NT2/D1 (cell line): ENCODE data around the gene STIM2.
A peak's percentile ranks its signal among the peaks of the same experiment; 100 is the strongest.
"Not testable (repeated sequence)": the region's sequence is repeated elsewhere in the genome, so short reads cannot be mapped to it uniquely, and the experiment has no call there.

ENCODE experiments used
- DNase-seq: peaks from one replicate; pipeline ENCODE4 v3.0.0-alpha.2; 2011; ENCODE audit warnings: low read depth, low spot score
- H3K27me3 ChIP-seq: 2 replicates; pipeline ENCODE4 v1.6.0; 2011; ENCODE audit warnings: mild to moderate bottlenecking; ENCODE audit not compliant: insufficient read length, insufficient read depth
- H3K36me3 ChIP-seq: 2 replicates; pipeline ENCODE4 v1.6.1; 2011; ENCODE audit warnings: mild to moderate bottlenecking, low read length, mixed read lengths; ENCODE audit not compliant: insufficient read depth, insufficient read length
- H3K4me1 ChIP-seq: 2 replicates; pipeline ENCODE4 v1.5.1; 2011; ENCODE audit not compliant: insufficient read depth, insufficient read length
- H3K4me3 ChIP-seq: 2 replicates; pipeline ENCODE4 v1.5.1; 2011; ENCODE audit warnings: low read depth; ENCODE audit not compliant: insufficient read length
- H3K9ac ChIP-seq: 2 replicates; pipeline ENCODE4 v1.6.0; 2011; ENCODE audit warnings: low read depth; ENCODE audit not compliant: insufficient read length
- H3K9me3 ChIP-seq: 2 replicates; pipeline ENCODE4 v1.5.1; 2011; ENCODE audit warnings: mild to moderate bottlenecking, low read length; ENCODE audit not compliant: insufficient read depth
- SUZ12 ChIP-seq: IDR thresholded peaks from 2 replicates; pipeline ENCODE4 v1.6.1; 2011; ENCODE audit not compliant: insufficient read length, insufficient read depth; ENCODE audit errors: extremely low read depth
- YY1 ChIP-seq: IDR thresholded peaks from 2 replicates; pipeline ENCODE4 v1.6.1; 2011; ENCODE audit not compliant: insufficient read length, insufficient read depth
- ZNF274 ChIP-seq: IDR thresholded peaks from 2 replicates; pipeline ENCODE4 v1.6.1; 2011; ENCODE audit warnings: mild to moderate bottlenecking, low read depth, low read length

STIM2 gene

GRCh38 chr4:26860157-26860921, at the start of gene STIM2:
STIM2 (plus strand) TSS chr4:26860841.
- Histone ChIP-seq H3K4me3 (peak within 1 kb of the TSS; percentile 76), H3K9ac (peak within 1 kb of the TSS; percentile 86), H3K4me1 (no peaks in the 10 kb centered on the region), H3K36me3 (no peaks in the 10 kb centered on the region), H3K27me3 (peaks cover 9% of the 10 kb centered on the region), H3K9me3 (no peaks in the 10 kb centered on the region)
- TF ChIP-seq YY1 (no peak), ZNF274 (no peak), SUZ12 (no peak)
- peak; percentile 96 for DNase-seq

DNA sequence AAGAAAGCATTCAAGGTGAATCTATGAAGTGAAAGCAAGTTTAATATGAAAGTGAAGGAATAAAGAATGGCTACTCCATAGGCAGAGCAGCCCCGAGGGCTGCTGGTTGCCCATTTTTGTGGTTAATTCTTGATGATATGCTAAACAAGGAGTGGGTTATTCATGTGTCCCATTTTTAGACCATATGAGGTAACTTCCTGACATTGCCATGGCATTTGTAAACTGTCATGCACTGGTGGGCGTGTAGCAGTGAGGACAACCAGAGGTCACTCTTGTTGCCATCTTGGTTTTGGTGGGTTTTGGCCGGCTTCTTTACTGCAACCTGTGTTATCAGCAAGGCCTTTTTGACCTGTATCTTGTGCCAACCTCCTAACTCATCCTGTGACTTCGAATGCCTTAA, 49.1 kb upstream of the STIM2 start:
- H3K9ac ChIP-seq, DNase-seq, H3K4me1 ChIP-seq, H3K36me3 ChIP-seq, H3K9me3 ChIP-seq, H3K4me3 ChIP-seq, H3K27me3 ChIP-seq: not testable (repeated sequence)

- H3K9ac ChIP-seq: no peak overlapping the region
- no peaks in the 10 kb centered on the region for H3K27me3 ChIP-seq
Measured at GRCh38 chr4:26812049-26812714, 48.5 kb upstream of the STIM2 start.

DNA sequence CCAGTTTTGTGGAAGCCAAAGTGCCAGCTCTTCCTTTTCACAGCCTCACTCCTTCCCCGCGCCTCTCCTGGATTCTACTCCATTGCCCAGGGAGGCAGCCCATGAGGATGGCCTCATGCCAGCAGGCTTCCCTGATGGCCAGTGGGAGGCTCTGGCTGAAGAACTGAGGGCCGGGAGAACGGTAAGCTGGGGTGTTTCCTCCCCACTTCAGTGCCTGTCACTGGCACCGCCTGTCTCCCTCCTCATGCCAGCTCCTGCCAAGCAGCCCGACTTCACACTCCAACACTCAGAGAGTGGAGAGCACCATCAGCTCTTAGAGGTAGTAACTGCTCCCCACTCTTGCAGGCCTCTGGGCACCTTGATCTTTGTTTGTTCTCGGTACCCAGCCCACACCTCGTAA, 46.9 kb upstream of the STIM2 start:
- peaks cover 5% of the 10 kb centered on the region for H3K4me1 ChIP-seq
- TF ChIP-seq ZNF274: no peak
- no peak for TF ChIP-seq YY1
- no peak for TF ChIP-seq SUZ12
- DNase-seq: no peak
- no peaks in the 10 kb centered on the region for H3K27me3 ChIP-seq
- no peaks in the 10 kb centered on the region for H3K36me3 ChIP-seq
- H3K4me3 ChIP-seq: no peak overlapping the region
- H3K9ac ChIP-seq: no peak overlapping the region
- H3K9me3 ChIP-seq: no peaks in the 10 kb centered on the region

More at GRCh38 chr4:26812049-26812714, 48.5 kb upstream of the STIM2 start:
- no peaks in the 10 kb centered on the region for H3K9me3 ChIP-seq
- no peak for TF ChIP-seq ZNF274
- TF ChIP-seq SUZ12: no peak
- TF ChIP-seq YY1: no peak
- no peak for DNase-seq
- H3K4me1 ChIP-seq: peaks cover 1% of the 10 kb centered on the region
- no peaks in the 10 kb centered on the region for H3K36me3 ChIP-seq
- no peak overlapping the region for H3K4me3 ChIP-seq

DNA sequence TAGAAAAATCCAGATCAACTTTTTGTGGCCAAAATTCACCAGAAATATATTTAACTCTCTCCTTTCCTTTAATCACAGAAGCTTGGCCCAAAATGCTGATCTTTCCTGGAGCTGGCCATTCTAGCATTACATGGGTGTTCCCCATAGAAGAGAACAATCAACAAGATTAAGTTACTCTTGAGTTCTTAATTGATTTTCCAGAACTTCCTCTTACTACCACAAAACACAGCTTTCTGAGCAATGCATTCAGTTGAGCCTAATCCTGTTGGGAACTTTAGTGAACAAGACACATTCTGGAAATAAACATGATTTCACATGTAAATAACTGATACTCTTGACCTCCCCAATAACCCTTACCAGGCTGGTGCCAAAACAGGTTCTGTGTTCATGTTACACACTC, 45.4 kb upstream of the STIM2 start:
- TF ChIP-seq ZNF274 (no peak), SUZ12 (no peak), YY1 (no peak)
- H3K4me1 ChIP-seq: peaks cover 11% of the 10 kb centered on the region
- no peaks in the 10 kb centered on the region for H3K36me3 ChIP-seq
- H3K9me3 ChIP-seq: no peaks in the 10 kb centered on the region; the same call in 1 of the 2 replicates
- H3K4me3 ChIP-seq: no peak overlapping the region
- no peak overlapping the region for H3K9ac ChIP-seq
- no peaks in the 10 kb centered on the region for H3K27me3 ChIP-seq
- no peak for DNase-seq

DNA sequence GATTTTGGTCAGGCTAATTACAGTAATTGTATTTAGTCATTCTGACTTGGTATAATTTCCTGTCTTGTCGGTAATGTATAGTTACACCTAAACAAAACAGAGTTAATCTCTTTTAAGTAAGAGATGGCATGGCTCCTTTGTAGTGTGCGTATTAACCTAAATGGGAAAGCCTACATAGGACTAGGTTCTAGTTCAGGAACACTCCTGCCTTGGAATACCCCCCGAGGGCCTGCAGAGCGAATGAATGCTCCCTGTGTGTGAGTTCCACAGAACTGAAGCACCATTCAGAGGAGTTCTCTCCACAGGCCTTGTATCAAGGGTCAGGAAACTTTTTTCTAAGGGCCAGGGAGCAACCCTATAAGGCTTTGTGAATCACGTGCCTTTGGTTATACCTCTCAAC, 44.9 kb upstream of the STIM2 start:
- H3K9ac ChIP-seq: no peak overlapping the region
- no peaks in the 10 kb centered on the region for H3K36me3 ChIP-seq
- H3K9me3 ChIP-seq: no peaks in the 10 kb centered on the region; the same call in 1 of the 2 replicates
- TF ChIP-seq SUZ12 (no peak), ZNF274 (no peak), YY1 (no peak)
- H3K4me1 ChIP-seq: peaks cover 11% of the 10 kb centered on the region
- DNase-seq: no peak
- no peak overlapping the region for H3K4me3 ChIP-seq
- H3K27me3 ChIP-seq: no peaks in the 10 kb centered on the region

- no peak for TF ChIP-seq YY1
- TF ChIP-seq SUZ12: no peak
- TF ChIP-seq ZNF274: no peak
- no peaks in the 10 kb centered on the region for H3K27me3 ChIP-seq
- H3K4me3 ChIP-seq: no peak overlapping the region
- DNase-seq: no peak
- no peaks in the 10 kb centered on the region for H3K36me3 ChIP-seq
- no peaks in the 10 kb centered on the region; the same call in 1 of the 2 replicates for H3K9me3 ChIP-seq
- H3K4me1 ChIP-seq: peaks cover 11% of the 10 kb centered on the region
- H3K9ac ChIP-seq: no peak overlapping the region
Measured at GRCh38 chr4:26819026-26819425, 41.6 kb upstream of the STIM2 start.
